Trophoblast cell (in vitro differentiated cells and primary cell): ENCODE results near the gene NKD1.

Experiments
- DNase-seq, 2 donors: peaks; one replicate each; pipeline ENCODE4 v3.0.0-alpha.2; 2016
- H2AFZ ChIP-seq: 2 replicates; pipeline ENCODE4 v1.6.1; 2013; ENCODE audit warnings: low read length, moderate library complexity, mild to moderate bottlenecking; ENCODE audit not compliant: insufficient read depth, poor library complexity
- H2AK5ac ChIP-seq: 2 replicates; pipeline ENCODE4 v1.6.1; 2013; ENCODE audit warnings: mild to moderate bottlenecking, low read length
- H2BK120ac ChIP-seq: 2 replicates; pipeline ENCODE4 v1.6.1; 2013; ENCODE audit warnings: low read length, mild to moderate bottlenecking, moderate library complexity; ENCODE audit not compliant: insufficient read depth, poor library complexity
- H2BK12ac ChIP-seq: 2 replicates; pipeline ENCODE4 v1.6.1; 2013; ENCODE audit warnings: mild to moderate bottlenecking, low read length, moderate library complexity
- H2BK5ac ChIP-seq: 2 replicates; pipeline ENCODE4 v1.6.1; 2013; ENCODE audit warnings: low read length, low read depth, moderate library complexity, mild to moderate bottlenecking; ENCODE audit not compliant: poor library complexity
- H3K14ac ChIP-seq: 2 replicates; pipeline ENCODE4 v1.6.1; 2013; ENCODE audit warnings: mild to moderate bottlenecking, low read length
- H3K18ac ChIP-seq: 2 replicates; pipeline ENCODE4 v1.6.1; 2013; ENCODE audit warnings: mild to moderate bottlenecking, low read length
- H3K23ac ChIP-seq: 2 replicates; pipeline ENCODE4 v1.6.1; 2013; ENCODE audit warnings: low read length
- H3K27ac ChIP-seq: 2 replicates; pipeline ENCODE4 v1.5.1; 2013; ENCODE audit warnings: low read depth, mild to moderate bottlenecking, inconsistent platforms, low read length, moderate library complexity
- H3K27me3 ChIP-seq: 2 replicates; pipeline ENCODE4 v1.6.1; 2013; ENCODE audit warnings: inconsistent platforms, mild to moderate bottlenecking, low read length, moderate library complexity; ENCODE audit not compliant: insufficient read depth
- H3K36me3 ChIP-seq, 2 experiments: 1 replicate in 1 of 2; 2 replicates in 1 of 2; pipeline ENCODE4 v1.6.1; 2013; ENCODE audit warnings: low read length in 2 of 2, mild to moderate bottlenecking in 2 of 2, moderate library complexity in 1 of 2; ENCODE audit not compliant: insufficient read depth in 2 of 2, control insufficient read depth in 1 of 2
- H3K4ac ChIP-seq: 2 replicates; pipeline ENCODE4 v1.6.1; 2013; ENCODE audit warnings: low read depth, mild to moderate bottlenecking, low read length, moderate library complexity
- H3K4me1 ChIP-seq, 2 experiments: 1 replicate in 1 of 2; 2 replicates in 1 of 2; pipeline ENCODE4 v1.6.1; 2013; ENCODE audit warnings: low read length in 2 of 2, mild to moderate bottlenecking in 2 of 2, moderate library complexity in 1 of 2; ENCODE audit not compliant: insufficient read depth in 2 of 2, control insufficient read depth in 1 of 2
- H3K4me2 ChIP-seq: 2 replicates; pipeline ENCODE4 v1.6.1; 2013; ENCODE audit warnings: inconsistent platforms, mild to moderate bottlenecking, low read length, moderate library complexity
- H3K4me3 ChIP-seq: 2 replicates; pipeline ENCODE4 v1.5.1; 2013; ENCODE audit warnings: mild to moderate bottlenecking, low read depth, low read length, inconsistent platforms
- H3K79me1 ChIP-seq: one replicate; pipeline ENCODE4 v1.6.1; 2013; ENCODE audit warnings: low read length
- H3K79me2 ChIP-seq: 2 replicates; pipeline ENCODE4 v1.6.1; 2013; ENCODE audit warnings: low read length, mild to moderate bottlenecking; ENCODE audit not compliant: control insufficient read depth, insufficient read depth, poor library complexity
- H3K9ac ChIP-seq: 2 replicates; pipeline ENCODE4 v1.6.1; 2013; ENCODE audit warnings: mild to moderate bottlenecking, low read length
- H3K9me3 ChIP-seq: 2 replicates; pipeline ENCODE4 v1.6.1; 2013; ENCODE audit warnings: low read depth, mild to moderate bottlenecking, control low read depth, inconsistent platforms, low read length; ENCODE audit not compliant: insufficient read depth
- H4K12ac ChIP-seq: 2 replicates; pipeline ENCODE4 v1.6.1; 2013; ENCODE audit warnings: low read depth, mild to moderate bottlenecking, low read length, moderate library complexity
- H4K8ac ChIP-seq: 2 replicates; pipeline ENCODE4 v1.6.1; 2013; ENCODE audit warnings: low read depth, mild to moderate bottlenecking, low read length, moderate library complexity
- H4K91ac ChIP-seq: one replicate; pipeline ENCODE4 v1.6.1; 2013; ENCODE audit warnings: low read depth, mild to moderate bottlenecking, low read length, moderate library complexity
- WGBS: extraction: QIAGEN DNeasy Blood & Tissue Kit; methylation state at CpG from one replicate; pipeline ENCODE4 v1.1.7; 2013; ENCODE audit warnings: missing lambda C conversion rate; ENCODE audit not compliant: insufficient read length, insufficient coverage; ENCODE audit errors: extremely low coverage; 5-methylcytosine and 5-hydroxymethylcytosine counted together

The NKD1 gene

GRCh38 chr16:50614955-50615724 lies 66.9 kb downstream of the NKD1 start:
- DNase-seq, result no peak
- Histone ChIP-seq H4K91ac (no peak overlapping the region), H3K23ac (no peak overlapping the region), H3K27me3 (no peaks in the 10 kb centered on the region), H3K36me3 (peaks cover 0 to 2% of the 10 kb centered on the region in 2 experiments), H2BK12ac (no peak overlapping the region), H2BK5ac (no peak overlapping the region), H4K8ac (no peak overlapping the region), H3K79me1 (no peaks in the 10 kb centered on the region), H2AFZ (no peak overlapping the region), H3K4ac (no peak overlapping the region), H4K12ac (no peak overlapping the region), H3K4me1 (peaks cover 13 to 15% of the 10 kb centered on the region in 2 experiments), H3K4me3 (no peak overlapping the region), H3K4me2 (no peak overlapping the region), H2BK120ac (no peak overlapping the region), H2AK5ac (no peak overlapping the region), H3K27ac (no peak overlapping the region), H3K18ac (no peak overlapping the region), H3K14ac (no peak overlapping the region), H3K9me3 (no peaks in the 10 kb centered on the region), H3K79me2 (no peaks in the 10 kb centered on the region), H3K9ac (no peak overlapping the region)
- no CpG with 5 or more reads among the region's 7 CpGs for WGBS

- Histone ChIP-seq H4K91ac (no peak overlapping the region), H3K14ac (no peak overlapping the region), H3K27me3 (no peaks in the 10 kb centered on the region), H3K9me3 (no peaks in the 10 kb centered on the region), H3K4me2 (no peak overlapping the region), H2BK120ac (no peak overlapping the region), H3K4me3 (no peak overlapping the region), H3K79me1 (no peaks in the 10 kb centered on the region), H2AK5ac (no peak overlapping the region), H2AFZ (no peak overlapping the region), H4K8ac (no peak overlapping the region), H3K79me2 (no peaks in the 10 kb centered on the region), H4K12ac (no peak overlapping the region), H3K27ac (no peak overlapping the region), H3K4me1 (peaks cover 13 to 15% of the 10 kb centered on the region in 2 experiments), H3K18ac (no peak overlapping the region), H3K4ac (no peak overlapping the region), H3K23ac (no peak overlapping the region), H3K36me3 (peaks cover 0 to 2% of the 10 kb centered on the region in 2 experiments), H3K9ac (no peak overlapping the region), H2BK5ac (no peak overlapping the region), H2BK12ac (no peak overlapping the region)
- DNase-seq, result no peak
- WGBS, result no CpG with 5 or more reads among the region's 5 CpGs
These were observed 67.7 kb downstream of the NKD1 start for GRCh38 chr16:50615891-50616290.

GRCh38 chr16:50616386-50616785 lies 68.2 kb downstream of the NKD1 start:
- H2AFZ ChIP-seq, result no peak overlapping the region

GRCh38 chr16:50616883-50617645 lies 68.9 kb downstream of the NKD1 start:
- no peak overlapping the region for H3K4ac ChIP-seq
- peaks cover 0 to 2% of the 10 kb centered on the region in 2 experiments for H3K36me3 ChIP-seq
- no peaks in the 10 kb centered on the region for H3K79me1 ChIP-seq
- H3K14ac ChIP-seq, result no peak overlapping the region
- WGBS, result no CpG with 5 or more reads among the region's 11 CpGs
- H4K91ac ChIP-seq, result no peak overlapping the region
- H2AK5ac ChIP-seq, result no peak overlapping the region
- peaks cover 13 to 15% of the 10 kb centered on the region in 2 experiments for H3K4me1 ChIP-seq
- no peak overlapping the region for H2AFZ ChIP-seq
- H3K27ac ChIP-seq, result no peak overlapping the region
- H4K8ac ChIP-seq, result no peak overlapping the region
- H2BK12ac ChIP-seq, result no peak overlapping the region
- no peak overlapping the region for H3K23ac ChIP-seq
- no peak overlapping the region for H3K4me2 ChIP-seq
- H2BK5ac ChIP-seq, result no peak overlapping the region
- no peak overlapping the region for H4K12ac ChIP-seq
- H3K79me2 ChIP-seq, result no peaks in the 10 kb centered on the region
- no peaks in the 10 kb centered on the region for H3K27me3 ChIP-seq
- no peak overlapping the region for H3K18ac ChIP-seq
- H3K9ac ChIP-seq, result no peak overlapping the region
- H3K4me3 ChIP-seq, result no peak overlapping the region
- H3K9me3 ChIP-seq, result no peaks in the 10 kb centered on the region
- no peak overlapping the region for H2BK120ac ChIP-seq
- no peak for DNase-seq

More at GRCh38 chr16:50616386-50616785, 68.2 kb downstream of the NKD1 start:
- no peak overlapping the region for H4K12ac ChIP-seq
- DNase-seq, result no peak
- H2AK5ac ChIP-seq, result no peak overlapping the region
- no peak overlapping the region for H3K18ac ChIP-seq
- no peak overlapping the region for H2BK12ac ChIP-seq
- H3K4me1 ChIP-seq, result peaks cover 13 to 15% of the 10 kb centered on the region in 2 experiments
- H3K4ac ChIP-seq, result no peak overlapping the region
- H3K79me1 ChIP-seq, result no peaks in the 10 kb centered on the region
- H2BK5ac ChIP-seq, result no peak overlapping the region
- H4K91ac ChIP-seq, result no peak overlapping the region
- WGBS, result no CpG with 5 or more reads among the region's 6 CpGs
- no peak overlapping the region for H3K4me2 ChIP-seq
- H2BK120ac ChIP-seq, result no peak overlapping the region
- H3K23ac ChIP-seq, result no peak overlapping the region
- H3K36me3 ChIP-seq, result peaks cover 0 to 2% of the 10 kb centered on the region in 2 experiments
- H3K4me3 ChIP-seq, result no peak overlapping the region
- no peak overlapping the region for H3K9ac ChIP-seq
- H3K79me2 ChIP-seq, result no peaks in the 10 kb centered on the region
- H3K27ac ChIP-seq, result no peak overlapping the region
- H3K27me3 ChIP-seq, result no peaks in the 10 kb centered on the region
- no peak overlapping the region for H3K14ac ChIP-seq
- H3K9me3 ChIP-seq, result no peaks in the 10 kb centered on the region
- no peak overlapping the region for H4K8ac ChIP-seq
